ENCODE data around the gene AQP6. TPM values are rescaled to one million over a fixed set of nuclear protein-coding genes. Genes with fewer than 3 reads are reported as not detected.

AQP6 gene
- total and polyA plus RNA-seq, 10 of the 15 experiments (the other 5 are each of a cell fraction or from before 2014, with no cell fraction given): not detected

GRCh38 chr12:49984476-49985359 is 12.0 kb downstream of the AQP6 start:
- ChIA-PET POLR2A (interaction anchor here (0.6 to 1.0 kb wide), 2 partner anchors 36 to 390 kb away, joined by 3 read pairs; no protein-coding TSS in a partner anchor), SMC1A (ENCODE audit: uncharacterized antibody, unreplicated experiment) (interaction anchor here (0.8 to 1.1 kb wide), 2 partner anchors 86 to 103 kb away, joined by 3 to 4 read pairs; no protein-coding TSS in a partner anchor), CTCF (interaction anchor here (0.5 to 7.7 kb wide), 6 partner anchors 14 to 483 kb away, joined by 3 to 68 read pairs (median 7); no protein-coding TSS in a partner anchor), RAD21 (ENCODE audit: unreplicated experiment) (interaction anchor here (1.3 to 5.5 kb wide), 3 partner anchors 17 to 41 kb away, joined by 3 to 21 read pairs (median 3); partner anchors contain the start of gene RACGAP1)
- FAIRE-seq (no peak), ATAC-seq (no peak), DNase-seq (ENCODE audit: low read depth, low spot score) (no peak)
- Histone ChIP-seq H3K9ac (ENCODE audit: control insufficient read depth, insufficient read depth, low read length) (no peak overlapping the region), H3K4me1 (ENCODE audit: control insufficient read depth, insufficient read depth, low read length) (no peaks in the 10 kb centered on the region), H3K4me2 (ENCODE audit: control insufficient read depth, insufficient read depth) (no peak overlapping the region), H3K36me3 (ENCODE audit: control insufficient read depth in 2 of 2, insufficient read depth in 2 of 2, low read length in 1 of 2) (peaks cover 1 to 10% of the 10 kb centered on the region in 2 experiments; a peak in 3 of 4 replicates), H3K4me3 (no peak overlapping the region), H3K27me3 (replicated peaks in 1 of 2; ENCODE audit: control insufficient read depth in 2 of 2, insufficient read depth in 2 of 2, low read length in 1 of 2) (no peaks in the 10 kb centered on the region), H4K20me1 (ENCODE audit: control insufficient read depth, insufficient read depth) (no peaks in the 10 kb centered on the region), H3K9me3 (replicated peaks; ENCODE audit: control insufficient read depth, insufficient read depth, low read length) (no peaks in the 10 kb centered on the region), H3K27ac (ENCODE audit: control insufficient read depth, insufficient read depth) (no peak overlapping the region), H3K79me2 (ENCODE audit: control insufficient read depth, insufficient read depth, low read length) (no peaks in the 10 kb centered on the region), H2AFZ (ENCODE audit: control insufficient read depth, low read depth, low read length) (no peak overlapping the region)
- intact Hi-C loops (cut with micrococcal nuclease; ENCODE audit: unreplicated experiment) (no loop called here), in situ Hi-C loops (cut with MboI) (no loop called here)
- TF ChIP-seq POLR2AphosphoS5 (IDR thresholded peaks at IDR 0.05; ENCODE audit: low read length): no peak
- no peak for TF ChIP-seq ZNF207 (IDR thresholded peaks at IDR 0.05; ENCODE audit: borderline replicate concordance)
- no peak for TF ChIP-seq ZBTB33 (IDR thresholded peaks at IDR 0.05)
- no peak for TF ChIP-seq E2F8 (IDR thresholded peaks at IDR 0.05; ENCODE audit: low read depth, partially characterized antibody)
- no peak for TF ChIP-seq YBX1 (IDR thresholded peaks at IDR 0.05)
- no peak for TF ChIP-seq FOXK2 (IDR thresholded peaks at IDR 0.05)
- no peak for TF ChIP-seq IKZF2 (IDR thresholded peaks at IDR 0.05)
- TF ChIP-seq ATF3 (IDR thresholded peaks at IDR 0.05; ENCODE audit: borderline replicate concordance, extremely low read depth, low read depth, low read length): no peak
- TF ChIP-seq POU2F2 (IDR thresholded peaks at IDR 0.05; ENCODE audit: borderline replicate concordance, low read depth, low read length): no peak
- no peak for TF ChIP-seq NFYA (IDR thresholded peaks at IDR 0.05; ENCODE audit: borderline replicate concordance, low read depth, low read length)
- no peak for TF ChIP-seq STAT3 (IDR thresholded peaks at IDR 0.05; ENCODE audit: low read depth, low read length)
- no peak for TF ChIP-seq RB1 (IDR thresholded peaks at IDR 0.05; ENCODE audit: borderline replicate concordance)
- 96% methylated on average over 8 of the region's 9 CpGs for WGBS (ENCODE audit: insufficient coverage, insufficient replicate concordance, low lambda C conversion rate, missing lambda C conversion rate)
- BruUV-seq (replicated peaks): no TSS peak
